ENCODE measurements around the gene FBXO48.

DNA sequence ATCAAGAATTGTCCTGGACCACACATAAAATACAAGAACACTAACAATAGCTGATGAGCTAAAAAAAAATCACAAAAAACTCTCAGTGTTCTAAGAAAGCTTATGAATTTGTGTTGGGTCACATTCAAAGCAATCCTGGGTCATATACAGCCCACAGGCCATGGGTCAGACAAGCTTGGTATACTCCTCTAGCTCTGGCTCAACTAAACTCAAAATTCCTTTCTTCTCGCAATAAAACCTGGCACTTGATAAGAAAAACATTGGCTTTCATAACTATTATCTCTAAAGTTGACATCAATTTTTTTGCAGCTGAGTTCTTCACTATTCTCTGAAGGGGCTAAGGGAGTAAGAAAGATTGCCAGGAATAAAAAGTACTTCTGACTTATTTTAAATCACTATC lies 38.3 kb downstream of the FBXO48 start:
- TF ChIP-seq, protein P1, sequence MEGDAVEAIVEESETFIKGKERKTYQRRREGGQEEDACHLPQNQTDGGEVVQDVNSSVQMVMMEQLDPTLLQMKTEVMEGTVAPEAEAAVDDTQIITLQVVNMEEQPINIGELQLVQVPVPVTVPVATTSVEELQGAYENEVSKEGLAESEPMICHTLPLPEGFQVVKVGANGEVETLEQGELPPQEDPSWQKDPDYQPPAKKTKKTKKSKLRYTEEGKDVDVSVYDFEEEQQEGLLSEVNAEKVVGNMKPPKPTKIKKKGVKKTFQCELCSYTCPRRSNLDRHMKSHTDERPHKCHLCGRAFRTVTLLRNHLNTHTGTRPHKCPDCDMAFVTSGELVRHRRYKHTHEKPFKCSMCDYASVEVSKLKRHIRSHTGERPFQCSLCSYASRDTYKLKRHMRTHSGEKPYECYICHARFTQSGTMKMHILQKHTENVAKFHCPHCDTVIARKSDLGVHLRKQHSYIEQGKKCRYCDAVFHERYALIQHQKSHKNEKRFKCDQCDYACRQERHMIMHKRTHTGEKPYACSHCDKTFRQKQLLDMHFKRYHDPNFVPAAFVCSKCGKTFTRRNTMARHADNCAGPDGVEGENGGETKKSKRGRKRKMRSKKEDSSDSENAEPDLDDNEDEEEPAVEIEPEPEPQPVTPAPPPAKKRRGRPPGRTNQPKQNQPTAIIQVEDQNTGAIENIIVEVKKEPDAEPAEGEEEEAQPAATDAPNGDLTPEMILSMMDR (conservative IDR thresholded peaks at IDR 0.05; ENCODE audit: low read length): no peak
- TF ChIP-seq EZH2phosphoT487 (IDR thresholded peaks at IDR 0.05; ENCODE audit: borderline replicate concordance, low read depth, low read length): no peak
